ENCODE data around the gene IGSF9.

The IGSF9 gene

DNA sequence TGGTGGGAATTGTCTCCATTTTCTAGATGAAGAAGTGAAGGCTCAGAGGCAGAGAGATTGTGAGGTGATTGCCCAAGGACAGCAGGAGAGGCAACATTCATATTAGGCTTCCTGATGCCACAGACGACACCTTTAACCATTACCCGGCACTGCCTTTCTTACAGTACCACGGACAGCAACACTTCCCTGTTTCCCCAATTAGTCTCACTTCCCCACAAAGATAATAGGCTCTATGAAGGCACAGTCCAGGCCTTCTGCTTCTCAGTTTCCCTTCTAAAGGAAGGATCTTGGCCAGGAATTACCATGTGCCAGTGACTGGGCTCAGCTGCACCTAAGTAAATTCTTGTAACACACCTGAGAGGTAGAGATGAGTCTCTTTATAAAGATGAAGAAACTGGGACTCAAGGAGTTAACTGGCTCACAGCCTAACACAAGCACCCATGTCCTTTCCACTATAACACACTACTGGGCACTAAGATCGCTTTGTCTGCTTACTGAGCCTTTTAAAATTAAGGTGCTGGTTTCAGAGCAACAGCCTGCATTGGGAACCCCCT, 9.6 kb downstream of the IGSF9 start:
- Histone ChIP-seq H3K4me3 (no peak overlapping the region), H3K9ac (ENCODE audit: insufficient read length) (no peak overlapping the region), H3K27ac (no peak overlapping the region), H3K36me3 (ENCODE audit: insufficient read depth, low read length) (no peaks in the 10 kb centered on the region), H3K9me3 (ENCODE audit: low read depth, low read length) (no peaks in the 10 kb centered on the region)
- DNase-seq (ENCODE audit: low read depth, low spot score), result no peak
- no peak for TF ChIP-seq EZH2 (IDR thresholded peaks at IDR 0.05)
- TF ChIP-seq POLR2AphosphoS5 (IDR thresholded peaks at IDR 0.05; ENCODE audit: borderline replicate concordance, low read depth, low read length), result no peak
- no peak for TF ChIP-seq FOXP2 (optimal IDR thresholded peaks at IDR 0.05; ENCODE audit: control extremely low read depth, extremely low read length, insufficient read depth)

DNA sequence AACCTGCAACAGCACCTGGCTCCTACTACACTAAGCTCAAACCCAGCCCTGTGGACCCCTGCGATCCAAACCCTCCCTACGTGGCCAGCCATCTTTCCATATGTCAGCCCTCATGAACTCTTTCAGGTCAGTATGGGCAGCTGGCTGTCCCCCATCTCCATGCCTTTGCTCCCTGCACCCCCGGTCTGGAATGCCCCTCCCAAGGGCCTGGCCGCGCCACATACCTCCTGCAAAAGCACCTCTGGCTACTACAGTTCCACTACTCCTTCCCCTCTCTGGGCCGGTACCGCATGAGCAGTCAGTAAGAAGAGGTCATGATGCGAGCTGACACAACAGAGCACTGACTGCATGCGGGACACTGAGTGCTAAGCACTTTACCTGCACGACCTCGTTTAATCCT, 10.1 kb downstream of the IGSF9 start:
- DNase-seq (ENCODE audit: low read depth, low spot score), result no peak
- H3K9ac ChIP-seq (ENCODE audit: insufficient read length), result no peak overlapping the region
- no peaks in the 10 kb centered on the region for H3K36me3 ChIP-seq (ENCODE audit: insufficient read depth, low read length)
- H3K4me3 ChIP-seq, result no peak overlapping the region
- H3K27ac ChIP-seq, result no peak overlapping the region
- no peaks in the 10 kb centered on the region for H3K9me3 ChIP-seq (ENCODE audit: low read depth, low read length)
- TF ChIP-seq FOXP2 (optimal IDR thresholded peaks at IDR 0.05; ENCODE audit: control extremely low read depth, extremely low read length, insufficient read depth), result no peak
- TF ChIP-seq EZH2 (IDR thresholded peaks at IDR 0.05), result no peak
- TF ChIP-seq POLR2AphosphoS5 (IDR thresholded peaks at IDR 0.05; ENCODE audit: borderline replicate concordance, low read depth, low read length), result no peak

DNA sequence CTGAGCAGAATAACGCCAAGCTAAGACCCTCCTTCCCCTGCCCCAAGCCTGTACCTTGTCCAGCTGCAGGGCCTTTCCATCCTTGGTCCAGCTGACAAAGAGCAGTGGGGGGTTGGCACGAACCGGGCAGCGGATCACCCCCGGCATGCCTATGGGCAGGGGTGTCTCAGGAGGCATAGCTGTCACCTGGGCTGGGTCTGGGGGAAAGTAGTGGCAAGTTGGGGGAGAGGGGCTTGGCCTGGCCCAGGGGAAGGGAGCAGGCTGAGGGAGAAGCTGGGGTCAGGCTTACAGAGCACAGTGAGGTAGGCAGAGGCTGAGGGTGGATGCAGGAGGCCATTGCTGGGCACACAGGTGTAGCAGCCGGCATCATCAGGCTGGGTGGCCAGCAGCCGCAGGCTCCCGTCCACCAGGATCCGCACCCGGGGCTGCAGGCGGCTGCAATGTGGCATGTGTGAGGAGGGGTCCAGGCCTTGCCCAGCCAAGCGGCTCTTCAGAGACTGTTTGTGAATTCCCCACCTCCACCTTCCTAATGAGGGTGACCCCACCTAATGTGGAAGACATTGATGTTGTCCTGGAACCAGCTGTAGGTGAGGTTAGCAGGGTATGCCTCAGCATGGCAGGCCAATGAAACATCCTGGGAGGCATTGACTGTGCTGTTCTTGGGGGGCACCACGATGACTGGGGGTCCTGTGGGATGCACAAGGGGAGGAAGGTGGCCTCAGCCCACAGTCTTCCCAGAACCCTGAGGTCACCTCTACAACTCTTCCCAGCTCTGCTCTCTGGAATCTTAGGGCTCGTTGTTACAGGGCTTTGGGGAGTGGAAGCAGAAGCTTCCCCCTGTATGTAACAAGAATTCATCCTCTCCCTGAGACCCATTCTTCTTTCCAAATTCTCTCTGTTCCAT, 11.0 kb downstream of the IGSF9 start:
- H3K27ac ChIP-seq, result no peak overlapping the region
- no peak for DNase-seq (ENCODE audit: low read depth, low spot score)
- H3K4me3 ChIP-seq, result no peak overlapping the region
- H3K9ac ChIP-seq (ENCODE audit: insufficient read length), result no peak overlapping the region
- H3K36me3 ChIP-seq (ENCODE audit: insufficient read depth, low read length), result no peaks in the 10 kb centered on the region
- TF ChIP-seq POLR2AphosphoS5 (IDR thresholded peaks at IDR 0.05; ENCODE audit: borderline replicate concordance, low read depth, low read length), result no peak
- TF ChIP-seq FOXP2 (optimal IDR thresholded peaks at IDR 0.05; ENCODE audit: control extremely low read depth, extremely low read length, insufficient read depth), result no peak
- TF ChIP-seq EZH2 (IDR thresholded peaks at IDR 0.05), result no peak
- H3K9me3 ChIP-seq (ENCODE audit: low read depth, low read length), result no peaks in the 10 kb centered on the region

DNA sequence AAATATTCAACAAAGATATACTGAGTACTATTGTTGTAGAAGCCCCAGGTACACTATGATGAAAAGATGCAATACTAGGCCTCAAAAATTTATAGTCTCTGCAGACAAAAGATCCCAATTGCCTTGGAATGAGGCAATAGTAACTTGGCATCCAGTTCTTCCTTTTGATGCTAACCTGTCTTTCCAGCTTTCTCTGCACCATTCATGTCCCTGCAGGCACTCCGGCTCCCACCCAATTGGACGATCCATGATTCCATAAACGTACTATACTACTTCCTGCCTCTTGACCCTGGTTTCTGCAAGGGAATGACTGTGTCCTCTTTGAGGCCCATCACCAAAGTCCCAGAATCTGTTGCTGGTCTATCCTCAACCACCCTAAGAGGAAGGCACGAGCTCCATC, 12.1 kb downstream of the IGSF9 start:
- no peak for TF ChIP-seq POLR2AphosphoS5 (IDR thresholded peaks at IDR 0.05; ENCODE audit: borderline replicate concordance, low read depth, low read length)
- no peak for TF ChIP-seq FOXP2 (optimal IDR thresholded peaks at IDR 0.05; ENCODE audit: control extremely low read depth, extremely low read length, insufficient read depth)
- TF ChIP-seq EZH2 (IDR thresholded peaks at IDR 0.05), result no peak
- DNase-seq (ENCODE audit: low read depth, low spot score), result no peak
- Histone ChIP-seq H3K36me3 (ENCODE audit: insufficient read depth, low read length) (no peaks in the 10 kb centered on the region), H3K4me3 (no peak overlapping the region), H3K9ac (ENCODE audit: insufficient read length) (no peak overlapping the region), H3K27ac (no peak overlapping the region), H3K9me3 (ENCODE audit: low read depth, low read length) (no peaks in the 10 kb centered on the region)

DNA sequence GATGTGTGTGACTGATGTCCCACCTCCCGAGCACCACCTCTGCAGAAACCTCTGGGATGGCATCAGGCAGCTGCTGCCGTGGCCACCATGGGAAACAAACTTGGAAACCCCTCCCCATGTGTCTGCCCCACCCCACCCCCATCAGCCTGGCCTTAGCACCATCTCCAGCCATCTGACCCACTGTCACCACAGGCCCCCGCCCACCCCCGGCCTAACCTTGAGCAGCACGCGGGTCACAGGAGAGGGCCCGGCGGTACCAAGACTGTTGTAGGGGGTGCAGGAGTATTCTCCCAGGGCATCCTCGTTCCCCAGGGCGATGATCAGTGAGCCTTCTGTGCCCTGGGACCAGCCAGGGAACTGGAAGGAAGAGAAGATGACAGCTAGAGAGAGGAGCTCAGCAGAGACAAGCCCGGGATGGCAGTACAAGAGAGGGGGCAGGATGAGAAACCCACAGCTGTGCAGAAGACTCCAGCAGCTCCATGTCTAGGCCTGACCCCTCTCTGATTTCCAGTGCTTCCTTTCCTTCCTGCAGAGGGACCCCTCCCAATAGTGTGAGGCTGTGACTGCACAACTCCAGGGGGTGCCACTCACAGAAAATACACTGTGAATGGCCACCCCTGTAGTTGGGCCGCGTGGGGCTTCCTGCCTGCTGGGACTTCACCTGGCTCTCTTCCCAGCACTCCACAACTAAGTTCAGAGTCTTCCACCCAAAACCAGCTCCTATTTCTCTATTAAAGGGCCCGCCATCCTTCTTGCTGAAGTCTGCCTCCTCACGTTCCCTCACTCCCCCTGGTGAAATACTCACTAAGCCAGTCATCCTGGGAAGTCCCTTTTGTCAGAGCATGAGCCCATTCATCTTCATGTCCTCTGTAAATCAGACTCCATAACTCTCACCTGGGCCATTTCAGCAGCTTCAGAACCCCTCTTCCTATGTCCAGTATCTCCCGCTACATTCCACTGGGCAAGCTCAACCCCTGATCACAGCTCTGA, 12.8 kb downstream of the IGSF9 start:
- Histone ChIP-seq H3K27ac (no peak overlapping the region), H3K9me3 (ENCODE audit: low read depth, low read length) (no peaks in the 10 kb centered on the region), H3K4me3 (no peak overlapping the region), H3K9ac (ENCODE audit: insufficient read length) (no peak overlapping the region), H3K36me3 (ENCODE audit: insufficient read depth, low read length) (no peaks in the 10 kb centered on the region)
- TF ChIP-seq FOXP2 (optimal IDR thresholded peaks at IDR 0.05; ENCODE audit: control extremely low read depth, extremely low read length, insufficient read depth) (no peak), EZH2 (IDR thresholded peaks at IDR 0.05) (no peak), POLR2AphosphoS5 (IDR thresholded peaks at IDR 0.05; ENCODE audit: borderline replicate concordance, low read depth, low read length) (no peak)
- DNase-seq (ENCODE audit: low read depth, low spot score), result no peak

DNA sequence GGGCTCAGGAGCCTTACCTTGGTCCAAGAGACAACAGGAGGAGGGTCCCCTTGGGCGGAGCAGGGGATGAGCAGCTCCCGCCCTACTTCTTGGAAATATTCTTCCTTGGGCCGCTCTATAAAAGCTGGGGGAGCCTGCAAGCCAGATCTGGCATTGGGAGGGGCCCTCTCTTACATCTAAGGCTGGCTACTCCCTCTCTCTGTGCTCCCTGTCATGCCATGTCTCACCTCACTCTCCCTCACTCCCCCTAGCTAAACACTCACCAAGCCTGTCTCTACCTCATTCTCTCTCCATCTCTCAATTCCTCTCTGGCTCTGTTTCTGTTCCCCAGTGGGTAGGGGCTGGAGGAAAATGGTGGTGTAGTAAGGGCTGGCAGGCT, 13.6 kb downstream of the IGSF9 start:
- TF ChIP-seq POLR2AphosphoS5 (IDR thresholded peaks at IDR 0.05; ENCODE audit: borderline replicate concordance, low read depth, low read length), result no peak
- no peak for TF ChIP-seq FOXP2 (optimal IDR thresholded peaks at IDR 0.05; ENCODE audit: control extremely low read depth, extremely low read length, insufficient read depth)
- no peak for TF ChIP-seq EZH2 (IDR thresholded peaks at IDR 0.05)
- no peak for DNase-seq (ENCODE audit: low read depth, low spot score)
- Histone ChIP-seq H3K4me3 (no peak overlapping the region), H3K27ac (no peak overlapping the region), H3K36me3 (ENCODE audit: insufficient read depth, low read length) (no peaks in the 10 kb centered on the region), H3K9ac (ENCODE audit: insufficient read length) (no peak overlapping the region), H3K9me3 (ENCODE audit: low read depth, low read length) (no peaks in the 10 kb centered on the region)

DNA sequence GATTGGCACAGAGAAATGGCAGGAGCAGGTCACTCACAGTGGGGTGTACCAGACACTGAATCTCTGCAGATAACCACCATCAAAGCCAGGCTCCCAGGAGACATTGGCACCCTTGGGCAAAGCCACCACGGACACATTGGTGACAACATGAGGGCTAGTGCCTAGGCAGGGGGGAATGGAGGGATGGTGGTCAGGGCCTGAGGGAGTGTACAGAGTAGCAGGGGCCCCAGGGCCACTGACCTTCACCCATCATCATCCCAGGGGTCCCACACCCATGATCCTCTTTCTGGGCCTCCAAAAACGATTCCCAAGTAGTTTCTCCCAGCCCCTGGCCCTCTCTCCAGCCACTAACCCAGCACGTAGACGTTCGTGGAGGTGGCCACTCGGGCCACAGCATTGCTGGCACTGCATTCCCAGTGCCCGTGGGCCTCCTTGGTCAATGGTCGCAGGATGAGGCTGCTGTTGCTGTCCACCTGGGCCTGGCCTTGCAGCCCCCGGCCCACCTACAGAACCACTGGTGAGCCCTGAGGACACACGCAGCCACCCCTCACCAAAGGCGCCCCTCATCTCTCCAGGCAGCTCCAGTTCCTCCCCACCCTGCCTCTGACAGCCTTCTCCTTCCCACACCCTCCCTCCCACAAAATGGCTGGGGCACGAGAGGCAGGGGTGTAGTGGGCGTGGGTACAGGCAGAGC, 14.2 kb downstream of the IGSF9 start:
- H3K36me3 ChIP-seq (ENCODE audit: insufficient read depth, low read length), result no peaks in the 10 kb centered on the region

More for the DNA sequence above, 14.2 kb downstream of the IGSF9 start:
- no peak for TF ChIP-seq FOXP2 (optimal IDR thresholded peaks at IDR 0.05; ENCODE audit: control extremely low read depth, extremely low read length, insufficient read depth)
- no peak for TF ChIP-seq EZH2 (IDR thresholded peaks at IDR 0.05)
- no peak for TF ChIP-seq POLR2AphosphoS5 (IDR thresholded peaks at IDR 0.05; ENCODE audit: borderline replicate concordance, low read depth, low read length)
- Histone ChIP-seq H3K27ac (no peak overlapping the region), H3K9me3 (ENCODE audit: low read depth, low read length) (no peaks in the 10 kb centered on the region), H3K9ac (ENCODE audit: insufficient read length) (no peak overlapping the region), H3K4me3 (no peak overlapping the region)
- DNase-seq (ENCODE audit: low read depth, low spot score), result no peak
